HG02943 (cell line): Measurements from ENCODE around the gene FLNA.
"Not testable (repeated sequence)": the region's sequence is repeated elsewhere in the genome, so short reads cannot be mapped to it uniquely, and the experiment has no call there.

Experiments
- ATAC-seq: cut with Tn5 transposase; IDR thresholded peaks from one replicate; pipeline ENCODE4 v1.9.1; 2021; ENCODE audit warnings: mild to moderate bottlenecking, low read depth, moderate library complexity; ENCODE audit not compliant: unreplicated experiment

The FLNA gene

DNA sequence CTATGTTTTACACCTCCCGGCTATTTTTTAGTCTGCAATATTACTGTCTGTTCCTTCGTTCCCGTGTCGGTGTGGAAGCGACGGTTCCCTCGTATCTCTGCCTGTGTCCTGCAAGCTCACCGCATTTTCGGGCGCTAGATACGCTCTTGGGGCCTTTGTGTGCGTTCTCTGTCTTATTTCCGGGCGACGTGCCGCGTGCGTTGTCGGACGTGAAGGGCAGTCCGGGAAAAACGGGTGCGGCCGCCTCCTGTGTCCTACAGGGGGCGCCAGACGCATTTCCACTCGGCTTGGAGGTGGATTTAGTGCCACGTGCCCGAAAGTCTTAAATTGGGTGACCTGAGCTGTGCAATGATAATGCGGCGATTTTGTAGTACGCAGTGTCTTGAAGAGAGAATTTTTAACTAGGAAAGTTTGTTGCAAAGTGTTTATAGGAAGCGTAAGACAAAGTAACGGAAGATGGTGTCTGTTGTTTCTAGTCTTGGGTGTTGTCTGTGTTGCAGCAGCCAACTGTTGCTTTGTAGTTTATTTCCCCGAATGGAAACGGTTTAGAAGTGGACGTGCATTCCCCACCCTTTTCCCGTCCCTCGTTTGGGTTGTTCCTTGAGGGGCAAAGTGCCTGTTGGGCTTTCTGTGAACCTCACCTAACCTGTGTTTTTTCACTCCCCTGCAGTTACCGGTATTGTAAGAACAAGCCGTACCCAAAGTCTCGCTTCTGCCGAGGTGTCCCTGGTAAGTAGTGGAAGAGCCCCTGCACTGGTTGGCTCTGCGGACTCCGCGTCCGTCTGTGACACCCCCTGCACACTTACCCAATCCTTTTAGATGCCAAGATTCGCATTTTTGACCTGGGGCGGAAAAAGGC is 24.5 kb upstream of the FLNA start:
- no peak for ATAC-seq

DNA sequence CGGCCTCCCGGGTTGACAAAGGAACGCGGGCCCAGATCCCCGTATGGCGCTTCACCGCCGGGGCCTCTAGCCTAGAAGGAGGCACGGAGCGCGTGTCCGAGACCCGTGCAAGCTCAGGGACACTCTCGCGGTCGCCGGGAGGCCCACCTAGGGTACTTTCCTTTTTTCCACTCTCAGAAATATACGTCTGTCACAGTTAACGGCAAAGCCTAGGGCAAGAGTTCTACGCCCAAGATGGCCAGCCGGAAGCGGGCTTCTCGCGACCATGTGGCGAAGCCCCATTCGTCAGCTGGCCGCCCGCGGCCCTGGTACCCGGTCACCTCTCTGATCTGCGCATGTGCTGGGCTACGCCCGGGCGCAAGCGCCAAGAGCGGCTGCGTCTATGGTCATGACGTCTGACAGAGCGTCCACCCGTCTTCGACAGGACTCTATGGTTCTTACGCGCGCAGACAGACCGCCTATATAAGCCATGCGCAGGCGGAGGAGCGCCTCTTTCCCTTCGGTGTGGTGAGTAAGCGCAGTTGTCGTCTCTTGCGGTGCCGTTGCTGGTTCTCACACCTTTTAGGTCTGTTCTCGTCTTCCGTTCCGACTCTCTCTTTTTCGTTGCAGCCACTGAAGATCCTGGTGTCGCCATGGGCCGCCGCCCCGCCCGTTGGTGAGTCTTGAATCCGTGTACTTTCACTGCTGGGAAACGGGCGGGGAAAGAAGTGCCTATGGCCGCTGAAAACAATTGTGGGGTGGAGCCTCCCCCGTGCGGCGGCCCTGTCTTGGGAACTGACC is 23.6 kb upstream of the FLNA start, which contains the start of gene RPL10:
RPL10 (plus strand) TSS at position 490 of the 780 bp plus-strand sequence; CDS start at position 633, 143 bp downstream.
- ATAC-seq = peak; percentile 58

DNA sequence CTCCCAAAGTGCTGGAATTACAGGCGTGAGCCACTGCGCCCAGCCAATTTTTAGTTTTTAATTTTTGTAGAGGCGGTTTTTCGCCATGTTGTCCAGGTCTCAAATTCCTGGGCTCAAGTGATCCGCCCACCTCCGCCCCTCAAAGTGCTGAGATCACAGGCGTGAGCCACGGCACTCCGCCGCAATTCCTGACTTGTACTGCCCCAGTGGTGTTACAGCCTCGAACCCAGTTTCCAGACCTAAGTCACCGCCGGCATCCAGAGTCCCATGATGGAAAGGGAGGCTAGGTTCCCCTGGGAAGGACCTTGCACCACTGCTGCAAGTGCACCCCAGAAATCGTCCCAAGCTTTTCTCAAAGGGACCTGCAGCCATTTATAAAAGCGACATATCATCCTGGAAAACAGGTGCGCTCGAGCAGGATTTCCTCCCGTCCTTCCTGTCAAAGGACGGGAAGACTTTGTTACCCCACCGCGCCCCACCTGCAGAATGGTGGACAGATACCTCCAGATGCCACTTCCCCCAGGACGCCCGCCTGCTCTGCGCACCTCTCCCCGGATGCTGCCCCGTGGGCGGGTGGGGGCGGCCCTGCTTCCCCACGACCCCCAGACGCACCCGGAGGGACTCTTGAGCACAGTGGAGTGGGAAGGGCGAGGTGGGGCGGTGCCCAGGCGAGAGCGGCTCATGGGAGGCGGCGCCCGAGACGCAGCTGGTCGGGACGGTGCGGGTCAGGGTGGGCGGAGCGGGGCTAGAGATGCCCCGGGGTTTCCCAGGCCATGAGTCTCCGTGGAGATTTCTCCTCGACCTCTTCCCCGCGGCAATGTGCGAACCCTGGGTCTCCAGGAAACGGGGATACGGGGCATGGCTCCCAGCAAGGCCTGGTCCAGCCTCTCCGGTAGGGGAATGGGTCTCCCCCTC is 22.8 kb upstream of the FLNA start:
- ATAC-seq = peak; percentile 68

DNA sequence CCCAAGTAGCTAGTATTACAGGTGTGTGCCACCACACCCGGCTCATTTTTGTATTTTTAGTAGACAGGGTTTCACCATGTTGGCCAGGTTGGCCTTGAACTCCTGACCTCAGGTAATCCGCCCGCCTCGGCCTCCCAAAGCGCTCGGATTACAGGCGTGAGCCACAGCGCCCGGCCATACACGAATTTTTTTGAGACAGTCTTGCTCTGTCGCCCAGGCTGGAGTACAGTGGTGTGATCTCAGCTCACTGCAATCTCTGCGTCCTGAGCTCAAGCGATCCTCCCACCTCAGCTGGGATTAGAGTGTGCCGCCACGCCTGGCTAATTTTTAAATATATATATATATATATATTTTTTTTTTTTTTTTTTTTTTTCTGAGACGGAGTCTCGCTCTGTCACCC is 21.9 kb upstream of the FLNA start:
- ATAC-seq = not testable (repeated sequence)

DNA sequence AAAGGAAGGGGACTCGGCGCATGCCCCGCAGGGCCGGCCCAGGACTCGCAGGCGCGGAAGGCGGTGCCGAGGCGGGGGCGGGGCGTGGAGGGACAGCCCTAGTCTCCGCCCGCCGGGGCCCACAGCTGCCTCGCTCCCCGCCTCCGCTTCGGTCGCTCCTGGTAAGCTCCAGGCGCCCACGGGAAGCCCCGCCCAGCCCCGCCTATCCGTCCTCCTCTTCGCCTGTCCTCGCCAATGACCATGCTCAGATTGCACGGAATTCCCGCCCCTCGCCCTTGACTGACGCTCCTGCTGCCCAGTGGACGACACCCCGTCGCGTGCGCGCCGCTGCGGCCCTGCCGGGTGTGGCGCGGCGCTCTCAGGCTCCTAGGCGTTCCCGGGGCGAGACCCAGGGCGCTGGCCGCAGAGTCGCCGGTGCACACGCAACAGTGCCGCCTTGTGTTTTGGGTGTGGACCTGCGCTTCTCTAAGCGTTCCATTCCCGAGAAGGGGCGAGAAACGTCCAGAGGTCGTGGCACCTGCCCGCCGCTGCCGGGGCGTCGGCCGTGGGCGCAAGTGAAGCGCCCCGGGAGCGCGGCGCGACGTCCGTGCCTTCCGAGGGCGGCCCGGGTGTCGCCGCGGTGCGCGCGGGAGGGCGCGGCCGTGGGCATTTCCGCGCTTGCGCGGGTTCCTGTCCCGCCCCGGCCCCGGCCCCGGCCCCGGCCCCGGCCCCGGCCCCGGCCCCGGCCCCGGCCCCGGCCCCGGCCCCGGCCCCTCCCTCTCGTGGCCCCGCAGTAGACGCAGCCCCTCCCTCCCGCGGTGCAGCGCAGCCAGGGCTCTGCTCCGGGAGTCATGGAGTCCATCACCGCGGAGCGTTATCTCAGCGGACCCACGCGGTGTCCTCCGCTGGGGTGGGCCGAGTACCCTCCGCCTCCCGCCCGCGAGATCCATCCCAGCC is 15.6 kb upstream of the FLNA start:
- peak; percentile 62 for ATAC-seq

DNA sequence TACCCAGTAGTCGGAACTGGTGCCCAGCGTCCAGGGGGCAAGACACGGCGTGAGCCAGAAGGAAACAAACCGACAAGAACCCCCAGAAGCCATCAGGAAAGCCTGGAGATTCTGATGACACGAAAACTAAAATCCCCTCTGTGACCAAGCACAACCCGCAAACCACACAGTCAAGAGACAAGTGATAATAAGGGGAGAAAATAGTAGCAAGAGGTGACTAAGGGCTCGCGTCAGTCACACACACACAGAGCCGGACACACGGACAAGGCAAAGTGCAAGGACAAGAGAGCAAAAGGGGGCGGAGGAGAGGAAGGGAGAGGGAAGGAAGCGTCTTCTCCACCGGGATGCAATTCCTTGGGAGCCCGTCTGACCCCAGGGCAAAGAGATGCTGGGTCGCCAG is 14.2 kb upstream of the FLNA start:
- peak; percentile 22 for ATAC-seq

DNA sequence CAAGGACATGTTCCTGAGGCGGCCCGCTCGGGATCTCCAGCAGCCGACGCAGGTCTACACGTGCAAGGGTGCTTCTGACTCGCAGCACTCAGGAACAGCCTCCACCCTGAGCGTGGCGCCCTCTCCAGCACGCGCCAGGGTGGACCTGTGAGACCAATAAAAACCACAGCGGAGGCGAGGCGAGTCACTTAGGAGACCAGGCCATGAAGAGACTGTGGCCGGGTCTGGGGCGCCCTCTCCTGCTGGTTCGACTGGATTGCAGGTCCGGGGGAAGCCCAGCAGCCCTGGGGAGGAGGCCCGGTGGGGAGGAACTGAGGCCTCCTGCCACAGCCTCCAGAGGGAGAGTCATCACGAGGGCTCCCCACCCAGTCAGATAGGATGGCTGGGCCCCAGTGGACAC is 13.7 kb upstream of the FLNA start:
- ATAC-seq = not testable (repeated sequence)

DNA sequence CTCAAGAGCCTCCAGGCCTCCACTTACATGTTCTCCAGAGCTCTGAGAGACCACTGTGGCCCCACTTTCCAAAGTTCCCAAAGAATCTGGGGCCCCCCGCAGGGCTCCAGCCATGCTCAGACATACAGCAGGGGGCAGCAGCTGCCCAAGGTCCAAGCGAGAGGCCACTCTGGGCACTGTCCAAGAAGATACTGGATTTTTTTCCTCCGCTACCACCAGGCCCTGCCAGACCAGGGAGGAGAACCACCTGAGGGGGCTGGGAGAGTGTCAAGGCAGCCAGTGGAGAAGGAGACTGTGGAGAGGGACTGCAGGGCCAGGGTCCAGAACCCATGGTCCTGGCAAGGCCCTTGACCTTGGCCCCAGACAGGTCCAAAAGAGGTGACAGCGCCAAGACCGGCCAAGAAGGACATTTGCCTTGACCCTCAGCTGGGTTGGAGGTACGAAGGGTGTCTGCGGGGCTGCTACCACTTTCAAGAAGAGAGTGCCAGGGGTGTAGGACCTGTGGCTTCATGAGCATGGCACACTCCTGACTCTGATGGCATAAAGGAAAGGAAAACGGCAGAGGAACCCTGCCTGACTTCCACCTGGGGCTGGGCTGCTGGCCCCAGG is 10.0 kb upstream of the FLNA start:
- no peak for ATAC-seq

DNA sequence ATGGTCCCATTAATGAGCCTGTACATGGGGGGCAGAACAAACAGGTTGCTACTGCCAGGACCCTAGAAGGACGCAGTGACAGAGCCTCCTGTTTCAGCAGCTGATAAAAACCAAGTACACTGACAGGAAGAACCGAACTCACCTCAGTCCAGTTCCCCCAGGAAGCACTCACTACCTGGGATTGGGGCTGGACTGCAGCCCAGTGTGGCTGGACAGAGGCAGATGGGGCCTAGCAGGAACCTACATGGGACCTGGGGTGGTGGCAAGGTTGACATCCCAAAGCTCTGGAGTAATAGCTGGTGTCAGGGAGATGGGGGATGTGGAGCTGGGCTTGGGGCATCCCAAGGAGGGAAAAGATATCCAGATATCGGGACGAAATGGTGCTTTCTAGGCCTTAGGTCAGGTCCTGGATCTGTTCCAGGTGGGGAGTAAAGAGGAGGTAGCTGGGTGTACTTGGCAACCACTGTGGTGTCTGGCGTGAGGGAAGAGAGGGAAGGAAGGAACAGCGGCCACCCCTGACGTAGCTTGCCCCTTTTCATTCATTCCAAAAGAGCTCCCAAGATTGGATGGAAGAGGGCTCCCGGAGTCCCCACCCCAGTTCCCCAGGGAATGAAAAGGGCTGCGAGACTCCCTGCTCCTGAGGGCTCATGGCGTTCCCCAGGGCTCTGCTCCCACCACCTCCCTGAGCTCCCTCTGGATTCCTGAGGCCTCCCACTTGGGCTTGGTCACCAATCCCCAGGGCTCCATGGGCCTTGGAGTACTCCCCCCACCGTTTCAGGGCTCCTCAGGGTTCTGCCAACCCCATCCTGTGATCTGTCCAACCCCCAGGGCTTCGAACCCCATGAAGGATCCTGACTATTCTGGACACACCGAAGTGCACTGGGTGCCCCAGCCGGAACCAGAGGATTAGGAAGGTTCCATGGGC is 9.2 kb upstream of the FLNA start:
- ATAC-seq = no peak

DNA sequence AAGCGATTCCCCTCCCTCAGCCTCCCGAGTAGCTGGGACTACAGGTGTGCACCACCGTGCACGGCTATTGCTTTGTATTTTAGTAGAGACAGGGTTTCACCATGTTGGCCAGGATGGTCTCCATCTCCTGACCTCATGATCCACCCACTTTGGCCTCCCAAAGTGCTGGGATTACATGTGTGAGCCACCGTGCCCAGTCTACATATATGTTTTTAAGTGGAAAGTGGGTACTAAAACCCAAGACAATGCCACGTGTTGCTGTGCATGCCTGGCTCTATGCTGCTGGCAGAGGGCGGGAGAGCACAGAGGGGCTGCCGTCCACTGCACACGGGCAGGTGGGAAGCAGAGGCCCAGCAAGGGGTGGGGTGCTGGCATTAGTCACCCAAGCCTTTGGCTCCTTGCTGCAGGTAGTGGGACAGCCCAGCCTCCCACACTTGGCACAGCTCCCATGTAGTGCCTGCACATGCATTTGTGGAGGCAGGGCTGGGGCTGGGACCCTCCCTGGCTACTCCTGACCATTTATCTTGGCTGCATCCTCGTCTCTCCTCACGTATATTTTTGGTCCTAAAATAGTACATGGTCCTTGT is 8.1 kb upstream of the FLNA start:
- ATAC-seq = no peak

DNA sequence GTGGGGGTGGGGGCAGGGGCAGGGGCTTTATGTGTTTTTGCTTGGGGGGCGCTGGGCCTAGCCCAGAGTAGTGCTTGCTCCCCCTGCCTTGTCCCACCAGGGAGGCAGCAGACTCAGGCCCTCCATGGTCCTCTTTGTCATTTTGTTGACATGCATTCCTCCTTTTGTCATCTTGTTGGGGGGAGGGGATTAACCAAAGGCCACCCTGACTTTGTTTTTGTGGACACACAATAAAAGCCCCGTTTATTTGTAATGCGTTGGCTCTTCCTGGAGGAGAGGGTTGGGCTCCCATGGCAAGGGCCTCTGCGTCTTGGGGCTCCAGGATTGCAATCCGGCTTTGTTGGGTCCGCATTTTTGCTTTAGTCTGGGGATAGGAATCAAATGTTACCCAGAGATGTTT is 6.8 kb upstream of the FLNA start:
- ATAC-seq = no peak

DNA sequence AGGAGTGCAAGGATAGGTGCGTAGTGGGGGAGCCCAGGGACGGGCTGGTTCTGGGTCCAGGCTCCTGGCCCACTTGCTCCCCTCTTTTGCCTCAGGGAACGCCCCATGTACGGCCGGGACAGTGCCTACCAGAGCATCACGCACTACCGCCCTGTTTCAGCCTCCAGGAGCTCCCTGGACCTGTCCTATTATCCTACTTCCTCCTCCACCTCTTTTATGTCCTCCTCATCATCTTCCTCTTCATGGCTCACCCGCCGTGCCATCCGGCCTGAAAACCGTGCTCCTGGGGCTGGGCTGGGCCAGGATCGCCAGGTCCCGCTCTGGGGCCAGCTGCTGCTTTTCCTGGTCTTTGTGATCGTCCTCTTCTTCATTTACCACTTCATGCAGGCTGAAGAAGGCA is 6.4 kb upstream of the FLNA start:
- ATAC-seq = no peak

DNA sequence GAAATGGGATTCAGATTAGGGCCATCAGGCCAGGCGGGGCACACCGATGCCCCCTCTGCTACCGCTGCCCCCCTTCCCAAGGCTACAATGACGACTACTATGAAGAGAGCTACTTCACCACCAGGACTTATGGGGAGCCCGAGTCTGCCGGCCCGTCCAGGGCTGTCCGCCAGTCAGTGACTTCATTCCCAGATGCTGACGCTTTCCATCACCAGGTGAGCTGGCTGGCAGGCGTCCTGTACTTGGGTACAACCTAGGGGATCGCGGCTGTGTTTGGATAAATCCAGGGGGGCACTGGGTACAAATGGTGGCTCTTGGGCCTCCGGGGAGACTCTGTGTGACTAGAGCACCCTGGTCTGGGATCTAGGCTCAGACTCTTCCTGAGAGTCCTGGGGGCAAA is 5.7 kb upstream of the FLNA start:
- ATAC-seq = no peak

DNA sequence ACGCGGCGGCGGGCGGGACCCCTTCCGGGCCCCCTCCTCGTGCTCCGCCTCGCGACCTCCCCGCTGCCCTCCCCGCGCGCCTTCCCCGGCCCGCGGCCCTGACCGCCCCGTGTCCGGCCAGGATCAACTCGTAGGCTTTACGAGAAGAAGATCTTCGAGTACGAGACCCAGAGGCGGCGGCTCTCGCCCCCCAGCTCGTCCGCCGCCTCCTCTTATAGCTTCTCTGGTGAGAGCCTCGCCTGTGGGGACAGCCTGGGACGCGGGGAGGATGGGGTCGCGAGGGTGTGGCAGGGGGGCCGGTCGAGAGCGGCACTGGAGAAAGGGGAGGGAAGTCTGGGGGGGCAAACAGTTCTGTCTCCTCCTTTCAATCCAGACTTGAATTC is 5.1 kb upstream of the FLNA start:
- no peak for ATAC-seq

DNA sequence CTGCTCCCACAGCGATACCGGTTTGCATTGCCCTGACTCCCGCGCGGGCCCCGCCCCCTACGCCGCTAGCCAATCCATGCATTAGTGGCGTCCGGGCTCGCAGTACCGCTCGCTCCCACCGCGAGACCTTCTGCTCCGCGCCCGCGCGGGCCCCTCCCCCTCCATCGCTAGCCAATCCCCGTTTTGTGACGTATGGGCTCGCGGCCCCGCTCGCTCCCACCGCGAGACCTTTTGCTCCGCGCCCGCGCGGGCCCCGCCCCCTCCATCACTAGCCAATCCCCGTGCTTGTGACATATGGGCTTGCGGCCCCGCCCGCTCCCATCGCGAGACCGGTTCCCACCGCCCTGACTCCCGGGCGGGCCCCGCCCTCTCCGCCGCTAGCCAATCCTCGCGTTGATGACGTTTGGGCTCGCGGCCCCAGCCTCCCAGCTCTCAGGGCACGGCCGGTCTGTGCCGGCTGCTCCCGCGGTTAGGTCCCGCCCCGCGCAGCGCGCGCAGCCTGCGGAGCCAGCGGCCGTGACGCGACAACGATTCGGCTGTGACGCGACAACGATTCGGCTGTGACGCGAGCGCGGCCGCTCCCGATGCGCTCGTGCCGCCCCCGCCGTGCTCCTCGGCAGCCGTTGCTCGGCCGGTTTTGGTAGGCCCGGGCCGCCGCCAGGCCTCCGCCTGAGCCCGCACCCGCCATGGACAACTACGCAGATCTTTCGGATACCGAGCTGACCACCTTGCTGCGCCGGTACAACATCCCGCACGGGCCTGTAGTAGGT is 4.5 kb upstream of the FLNA start, which contains the start of gene EMD:
EMD (plus strand) TSS at position 497 of the 770 bp plus-strand sequence; CDS start at position 687, 190 bp downstream.
- peak; percentile 80 for ATAC-seq

DNA sequence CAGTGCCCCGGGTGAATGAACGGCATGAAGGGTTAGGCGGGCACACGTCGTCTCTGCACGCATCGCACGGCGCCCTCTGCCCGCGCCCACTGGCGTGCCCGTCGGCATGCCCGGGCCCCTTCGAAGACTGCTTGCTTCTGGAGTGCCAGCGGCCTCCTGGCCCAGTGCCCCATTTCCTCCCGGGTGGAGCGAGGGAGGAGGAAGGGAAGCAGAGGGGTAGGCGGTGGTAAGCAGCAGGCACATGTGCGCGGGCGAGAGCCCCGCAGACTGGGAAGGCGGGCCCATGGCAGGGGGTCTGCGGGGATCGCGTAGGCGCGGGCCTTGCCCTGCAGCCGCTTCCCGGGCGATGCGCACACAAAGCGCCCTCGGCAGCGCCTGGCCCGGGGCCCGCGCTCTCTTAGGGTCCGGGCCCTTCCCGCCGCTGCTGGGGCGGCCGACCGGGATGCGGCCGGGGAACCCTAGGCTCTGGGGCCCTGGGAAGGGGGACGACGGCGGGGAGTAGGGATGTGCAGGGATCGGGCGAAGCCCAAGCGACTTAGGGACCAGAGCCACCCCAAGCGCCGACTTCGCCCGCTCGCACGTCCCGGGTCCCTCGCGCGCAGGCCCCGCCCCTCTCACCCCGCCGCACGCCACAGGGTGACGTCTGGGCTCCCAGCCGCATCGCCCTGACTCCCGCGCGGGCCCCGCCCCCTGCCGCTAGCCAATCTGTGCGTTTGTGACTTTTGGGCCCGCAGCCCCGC is 3.8 kb upstream of the FLNA start:
- peak; percentile 5 for ATAC-seq
